COLO668 (cell line): Measurements from ENCODE around the gene PCDHGA10.
"Not testable (repeated sequence)": the region's sequence is repeated elsewhere in the genome, so short reads cannot be mapped to it uniquely, and the experiment has no call there.

Experiments used
- DNase-seq: peaks from one replicate; lab custom pipeline; 2025; ENCODE audit not compliant: unreplicated experiment; lab: John Stamatoyannopoulos, UW

The PCDHGA10 gene

DNA sequence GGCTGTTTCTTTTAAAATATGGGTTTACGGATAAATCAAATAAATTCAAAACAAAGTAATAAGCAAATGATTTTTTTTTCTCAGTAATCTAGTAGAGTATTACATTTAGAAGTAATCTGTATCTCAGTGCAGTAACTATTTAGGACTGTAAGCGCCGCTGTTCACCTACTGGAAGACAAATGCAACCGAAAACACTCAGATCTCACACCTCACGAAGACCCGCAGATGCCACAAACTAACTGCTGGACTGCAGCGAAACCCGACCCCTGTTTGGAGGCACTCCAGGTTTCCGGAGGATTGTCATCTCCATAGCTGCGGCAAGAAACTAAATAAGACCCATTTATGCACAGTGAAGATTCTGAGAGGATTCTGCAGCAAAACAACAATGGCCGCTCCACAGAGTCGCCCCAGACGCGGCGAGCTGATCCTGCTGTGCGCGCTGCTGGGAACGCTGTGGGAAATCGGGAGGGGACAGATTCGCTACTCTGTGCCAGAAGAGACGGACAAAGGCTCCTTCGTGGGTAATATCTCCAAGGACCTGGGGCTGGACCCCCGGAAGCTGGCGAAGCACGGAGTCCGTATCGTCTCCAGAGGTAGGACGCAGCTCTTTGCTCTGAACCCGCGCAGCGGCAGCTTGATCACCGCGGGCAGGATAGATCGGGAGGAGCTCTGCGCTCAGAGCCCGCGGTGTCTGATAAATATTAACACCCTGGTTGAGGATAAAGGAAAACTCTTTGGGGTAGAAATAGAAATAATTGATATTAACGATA, 20.2 kb upstream of the PCDHGA10 start, which contains the start of gene PCDHGA8:
Gene PCDHGA8, plus strand, starts transcription at position 205 of the 770 bp plus-strand sequence. Its CDS starts 181 bp downstream, at position 386.
- no peak for DNase-seq

DNA sequence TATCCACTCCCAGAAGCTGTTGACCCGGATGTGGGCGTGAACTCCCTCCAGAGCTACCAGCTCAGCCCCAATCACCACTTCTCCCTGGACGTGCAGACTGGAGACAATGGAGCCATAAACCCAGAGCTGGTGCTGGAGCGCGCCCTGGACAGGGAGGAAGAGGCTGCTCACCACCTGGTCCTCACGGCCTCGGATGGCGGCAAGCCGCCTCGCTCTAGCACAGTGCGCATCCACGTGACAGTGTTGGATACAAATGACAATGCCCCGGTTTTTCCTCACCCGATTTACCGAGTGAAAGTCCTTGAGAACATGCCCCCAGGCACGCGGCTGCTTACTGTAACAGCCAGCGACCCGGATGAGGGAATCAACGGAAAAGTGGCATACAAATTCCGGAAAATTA, 19.5 kb upstream of the PCDHGA10 start:
- no peak for DNase-seq

DNA sequence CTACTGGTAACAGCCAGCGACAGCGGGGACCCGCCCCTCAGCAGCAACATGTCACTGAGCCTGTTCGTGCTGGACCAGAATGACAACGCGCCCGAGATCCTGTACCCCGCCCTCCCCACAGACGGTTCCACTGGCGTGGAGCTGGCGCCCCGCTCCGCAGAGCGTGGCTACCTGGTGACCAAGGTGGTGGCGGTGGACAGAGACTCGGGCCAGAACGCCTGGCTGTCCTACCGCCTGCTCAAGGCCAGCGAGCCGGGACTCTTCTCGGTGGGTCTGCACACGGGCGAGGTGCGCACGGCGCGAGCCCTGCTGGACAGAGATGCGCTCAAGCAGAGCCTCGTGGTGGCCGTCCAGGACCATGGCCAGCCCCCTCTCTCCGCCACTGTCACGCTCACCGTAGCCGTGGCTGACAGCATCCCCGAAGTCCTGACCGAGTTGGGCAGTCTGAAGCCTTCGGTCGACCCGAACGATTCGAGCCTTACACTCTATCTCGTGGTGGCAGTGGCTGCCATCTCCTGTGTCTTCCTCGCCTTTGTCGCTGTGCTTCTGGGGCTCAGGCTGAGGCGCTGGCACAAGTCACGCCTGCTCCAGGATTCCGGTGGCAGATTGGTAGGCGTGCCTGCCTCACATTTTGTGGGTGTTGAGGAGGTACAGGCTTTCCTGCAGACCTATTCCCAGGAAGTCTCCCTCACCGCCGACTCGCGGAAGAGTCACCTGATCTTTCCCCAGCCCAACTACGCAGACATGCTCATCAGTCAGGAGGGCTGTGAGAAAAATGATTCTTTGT, 18.2 kb upstream of the PCDHGA10 start:
- not testable (repeated sequence) for DNase-seq

DNA sequence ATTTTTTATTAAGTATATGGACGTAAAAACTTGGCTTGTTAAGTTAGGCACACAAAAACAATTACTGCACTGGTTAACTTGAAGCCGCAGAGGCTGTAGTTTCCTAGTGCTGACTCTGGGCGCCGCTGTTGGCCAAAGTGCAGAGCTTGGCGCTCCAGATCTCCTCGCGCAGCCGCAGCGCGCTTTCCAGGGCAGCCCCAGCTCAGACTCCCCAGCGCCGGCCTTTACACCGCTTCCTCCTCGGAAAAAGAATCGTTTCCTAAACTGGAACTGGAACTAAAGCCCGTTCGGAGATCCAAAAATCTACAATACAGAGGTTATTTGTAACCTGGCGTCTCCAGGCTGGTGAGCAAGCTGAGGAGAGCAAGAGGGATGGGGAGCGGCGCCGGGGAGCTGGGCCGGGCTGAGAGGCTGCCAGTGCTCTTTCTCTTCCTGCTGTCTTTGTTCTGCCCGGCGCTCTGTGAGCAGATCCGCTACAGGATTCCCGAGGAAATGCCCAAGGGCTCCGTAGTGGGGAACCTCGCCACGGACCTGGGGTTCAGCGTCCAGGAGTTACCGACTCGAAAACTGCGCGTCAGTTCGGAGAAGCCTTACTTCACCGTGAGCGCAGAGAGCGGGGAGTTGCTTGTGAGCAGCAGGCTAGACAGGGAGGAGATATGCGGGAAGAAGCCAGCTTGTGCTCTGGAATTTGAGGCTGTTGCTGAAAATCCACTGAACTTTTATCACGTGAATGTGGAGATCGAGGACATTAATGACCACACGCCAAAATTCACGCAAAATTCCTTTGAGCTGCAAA, 14.8 kb upstream of the PCDHGA10 start, which contains the start of gene PCDHGB5:
Gene PCDHGB5, plus strand, starts transcription at position 192 of the 796 bp plus-strand sequence. Its CDS starts 181 bp downstream, at position 373.
- DNase-seq: not testable (repeated sequence)

DNA sequence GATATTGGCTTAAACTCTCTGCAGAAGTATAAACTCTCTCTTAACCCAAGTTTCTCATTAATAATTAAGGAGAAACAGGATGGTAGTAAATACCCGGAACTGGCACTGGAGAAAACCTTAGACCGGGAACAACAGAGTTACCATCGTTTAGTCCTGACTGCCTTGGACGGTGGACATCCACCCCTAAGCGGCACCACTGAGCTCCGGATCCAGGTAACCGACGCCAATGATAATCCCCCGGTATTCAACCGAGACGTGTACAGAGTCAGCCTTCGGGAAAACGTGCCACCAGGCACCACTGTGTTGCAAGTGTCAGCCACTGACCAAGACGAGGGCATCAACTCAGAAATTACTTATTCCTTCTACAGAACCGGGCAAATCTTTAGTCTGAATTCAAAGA, 14.2 kb upstream of the PCDHGA10 start:
- DNase-seq: no peak

DNA sequence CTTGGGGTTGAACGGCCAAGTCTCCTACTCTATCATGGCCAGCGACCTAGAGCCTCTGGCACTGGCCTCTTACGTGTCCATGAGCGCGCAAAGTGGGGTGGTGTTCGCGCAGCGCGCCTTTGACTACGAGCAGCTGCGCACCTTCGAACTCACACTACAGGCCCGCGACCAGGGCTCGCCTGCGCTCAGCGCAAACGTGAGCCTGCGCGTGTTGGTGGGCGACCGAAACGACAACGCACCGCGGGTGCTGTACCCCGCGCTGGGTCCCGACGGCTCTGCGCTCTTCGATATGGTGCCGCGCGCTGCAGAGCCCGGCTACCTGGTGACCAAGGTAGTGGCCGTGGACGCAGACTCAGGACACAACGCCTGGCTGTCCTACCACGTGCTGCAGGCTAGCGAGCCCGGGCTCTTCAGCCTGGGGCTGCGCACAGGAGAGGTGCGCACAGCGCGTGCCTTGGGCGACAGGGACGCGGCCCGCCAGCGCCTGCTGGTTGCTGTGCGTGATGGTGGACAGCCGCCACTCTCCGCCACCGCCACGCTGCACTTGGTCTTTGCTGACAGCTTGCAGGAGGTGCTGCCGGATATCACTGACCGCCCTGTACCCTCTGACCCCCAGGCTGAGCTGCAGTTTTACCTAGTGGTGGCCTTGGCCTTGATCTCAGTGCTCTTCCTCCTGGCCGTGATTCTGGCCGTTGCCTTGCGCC, 13.1 kb upstream of the PCDHGA10 start:
- no peak for DNase-seq

DNA sequence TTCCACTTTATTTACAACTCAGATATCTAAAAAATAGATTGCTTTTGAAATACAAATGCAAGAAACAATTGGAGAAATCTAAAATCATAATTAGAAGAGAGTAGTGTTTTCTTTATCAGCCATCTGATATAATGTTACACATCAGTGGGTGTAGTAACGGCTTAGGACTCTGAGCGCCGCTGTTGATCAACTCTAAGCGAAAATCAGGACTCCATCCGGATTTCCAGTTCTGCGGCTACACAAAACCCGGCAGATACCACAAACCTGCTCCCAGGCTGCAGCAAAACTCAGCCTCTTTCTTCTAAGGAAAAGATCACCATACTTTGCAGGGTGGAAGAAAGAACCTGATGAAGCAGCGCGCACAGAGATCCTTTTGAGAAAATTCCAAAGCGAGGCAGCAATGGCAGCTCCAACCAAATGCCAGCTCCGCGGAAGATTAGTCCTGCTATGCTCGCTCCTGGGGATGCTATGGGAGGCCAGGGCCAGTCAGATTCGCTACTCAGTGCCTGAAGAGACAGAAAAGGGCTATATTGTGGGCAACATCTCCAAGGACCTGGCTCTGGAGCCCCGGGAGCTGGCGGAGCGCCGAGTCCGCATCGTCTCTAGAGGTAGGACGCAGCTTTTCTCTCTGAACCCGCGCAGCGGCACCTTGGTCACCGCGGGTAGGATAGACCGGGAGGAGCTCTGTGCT, 10.1 kb upstream of the PCDHGA10 start, which contains the start of gene PCDHGA9:
Gene PCDHGA9, plus strand, starts transcription at position 226 of the 691 bp plus-strand sequence. Its CDS starts 175 bp downstream, at position 401.
- no peak for DNase-seq

DNA sequence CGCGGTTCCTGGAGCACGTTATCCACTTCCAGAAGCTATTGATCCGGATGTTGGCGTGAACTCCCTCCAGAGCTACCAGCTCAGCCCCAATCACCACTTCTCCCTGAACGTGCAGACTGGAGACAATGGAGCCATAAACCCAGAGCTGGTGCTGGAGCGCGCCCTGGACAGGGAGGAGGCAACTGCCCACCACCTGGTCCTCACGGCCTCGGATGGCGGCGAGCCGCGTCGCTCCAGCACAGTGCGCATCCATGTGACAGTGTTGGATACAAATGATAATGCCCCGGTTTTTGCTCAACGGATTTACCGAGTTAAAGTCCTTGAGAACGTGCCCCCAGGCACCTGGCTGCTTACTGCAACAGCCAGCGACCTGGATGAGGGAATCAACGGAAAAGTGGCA, 9.4 kb upstream of the PCDHGA10 start:
- no peak for DNase-seq

DNA sequence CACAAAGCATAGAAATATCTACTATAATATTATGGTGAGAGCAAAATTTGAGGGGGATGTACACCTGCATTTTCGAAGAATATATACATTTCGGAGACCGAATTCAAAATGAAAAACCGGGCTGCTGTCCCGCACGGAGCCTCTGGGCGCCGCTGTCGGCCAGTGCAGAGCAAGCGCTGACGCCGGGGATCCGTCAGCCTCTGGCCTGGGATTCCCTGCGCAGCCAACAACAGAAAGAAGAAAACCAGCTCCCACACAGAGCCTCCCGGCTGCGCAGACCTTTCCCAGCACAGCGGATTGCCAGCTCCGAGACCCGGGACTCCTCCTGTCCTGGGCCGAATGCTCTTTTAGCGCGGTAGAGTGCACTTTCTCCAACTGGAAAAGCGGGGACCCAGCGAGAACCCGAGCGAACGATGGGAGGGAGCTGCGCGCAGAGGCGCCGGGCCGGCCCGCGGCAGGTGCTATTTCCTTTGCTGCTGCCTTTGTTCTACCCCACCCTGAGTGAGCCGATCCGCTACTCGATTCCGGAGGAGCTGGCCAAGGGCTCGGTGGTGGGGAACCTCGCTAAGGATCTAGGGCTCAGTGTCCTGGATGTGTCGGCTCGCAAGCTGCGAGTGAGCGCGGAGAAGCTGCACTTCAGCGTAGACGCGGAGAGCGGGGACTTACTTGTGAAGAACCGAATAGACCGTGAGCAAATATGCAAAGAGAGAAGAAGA, 4.8 kb upstream of the PCDHGA10 start, which contains the start of gene PCDHGB6:
Gene PCDHGB6, plus strand, starts transcription at position 232 of the 716 bp plus-strand sequence. Its CDS starts 182 bp downstream, at position 414.
- DNase-seq: not testable (repeated sequence)

DNA sequence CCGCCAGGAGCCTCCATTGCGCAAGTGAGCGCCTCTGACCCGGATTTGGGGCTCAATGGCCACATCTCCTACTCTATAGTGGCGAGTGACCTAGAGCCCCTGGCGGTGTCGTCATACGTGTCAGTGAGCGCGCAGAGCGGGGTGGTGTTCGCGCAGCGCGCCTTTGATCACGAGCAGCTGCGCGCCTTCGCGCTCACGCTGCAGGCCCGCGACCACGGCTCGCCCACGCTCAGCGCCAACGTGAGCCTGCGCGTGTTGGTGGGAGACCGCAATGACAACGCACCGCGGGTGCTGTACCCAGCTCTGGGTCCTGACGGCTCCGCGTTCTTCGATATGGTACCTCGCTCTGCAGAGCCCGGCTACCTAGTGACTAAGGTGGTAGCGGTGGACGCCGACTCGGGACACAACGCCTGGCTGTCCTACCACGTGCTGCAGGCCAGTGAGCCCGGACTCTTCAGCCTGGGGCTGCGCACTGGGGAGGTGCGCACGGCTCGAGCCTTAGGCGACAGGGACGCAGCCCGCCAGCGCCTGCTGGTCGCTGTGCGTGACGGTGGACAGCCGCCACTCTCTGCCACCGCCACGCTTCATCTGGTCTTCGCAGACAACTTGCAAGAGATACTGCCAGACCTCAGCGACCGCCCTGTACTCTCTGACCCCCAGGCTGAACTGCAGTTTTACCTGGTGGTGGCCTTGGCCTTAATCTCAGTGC, 3.0 kb upstream of the PCDHGA10 start:
- DNase-seq: no peak

DNA sequence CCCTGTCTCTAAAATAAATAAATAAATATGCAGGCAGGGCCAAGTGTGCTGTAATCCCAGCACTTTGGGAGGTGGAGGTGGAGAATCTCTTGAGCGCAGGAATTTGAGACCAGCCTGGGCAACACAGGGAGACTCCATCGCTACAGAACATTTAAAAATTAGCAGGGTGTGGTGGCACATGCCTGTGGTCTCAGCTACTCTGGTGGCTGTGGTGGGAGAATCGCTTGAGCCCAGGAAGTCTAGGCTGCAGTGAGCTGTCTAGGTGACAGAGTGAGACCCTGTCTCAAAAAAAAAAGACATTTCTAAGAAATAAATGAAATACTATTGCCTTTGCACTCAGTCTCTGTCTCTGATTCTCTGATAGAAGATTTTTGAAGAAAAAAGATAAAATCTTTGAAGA, 1.2 kb upstream of the PCDHGA10 start:
- DNase-seq: no peak

DNA sequence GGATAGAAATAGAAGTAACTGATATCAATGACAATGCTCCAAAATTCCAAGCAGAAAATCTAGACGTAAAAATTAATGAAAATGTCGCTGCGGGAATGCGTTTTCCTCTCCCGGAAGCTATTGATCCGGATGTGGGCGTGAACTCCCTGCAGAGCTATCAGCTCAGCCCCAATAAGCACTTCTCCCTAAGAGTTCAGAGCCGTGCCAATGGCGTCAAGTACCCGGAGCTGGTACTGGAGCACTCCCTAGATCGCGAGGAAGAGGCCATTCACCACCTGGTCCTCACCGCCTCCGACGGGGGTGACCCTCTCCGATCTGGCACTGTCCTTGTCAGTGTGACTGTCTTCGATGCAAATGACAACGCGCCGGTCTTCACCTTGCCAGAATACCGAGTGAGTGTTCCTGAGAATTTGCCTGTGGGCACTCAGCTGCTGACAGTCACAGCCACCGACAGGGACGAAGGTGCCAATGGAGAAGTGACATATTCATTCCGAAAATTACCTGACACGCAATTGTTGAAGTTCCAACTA, 818 bp downstream of the PCDHGA10 start:
- peak; percentile 29 for DNase-seq

DNA sequence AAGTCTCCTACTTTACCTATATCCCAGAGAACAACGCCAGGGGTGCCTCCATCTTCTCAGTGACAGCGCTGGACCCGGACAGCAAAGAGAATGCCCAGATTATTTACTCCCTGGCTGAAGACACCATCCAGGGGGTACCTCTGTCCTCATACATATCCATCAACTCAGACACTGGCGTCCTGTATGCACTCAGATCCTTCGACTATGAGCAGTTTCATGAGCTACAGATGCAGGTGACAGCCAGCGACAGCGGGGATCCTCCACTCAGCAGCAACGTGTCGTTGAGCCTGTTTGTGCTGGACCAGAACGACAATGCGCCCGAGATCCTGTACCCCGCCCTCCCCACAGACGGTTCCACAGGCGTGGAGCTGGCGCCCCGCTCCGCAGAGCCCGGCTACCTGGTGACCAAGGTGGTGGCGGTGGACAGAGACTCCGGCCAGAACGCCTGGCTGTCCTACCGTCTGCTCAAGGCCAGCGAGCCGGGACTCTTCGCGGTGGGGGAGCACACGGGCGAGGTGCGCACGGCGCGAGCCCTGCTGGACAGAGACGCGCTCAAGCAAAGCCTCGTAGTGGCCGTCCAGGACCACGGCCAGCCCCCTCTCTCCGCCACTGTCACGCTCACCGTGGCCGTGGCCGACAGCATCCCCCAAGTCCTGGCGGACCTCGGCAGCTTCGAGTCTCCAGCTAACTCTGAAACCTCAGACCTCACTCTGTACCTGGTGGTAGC, 1.9 kb downstream of the PCDHGA10 start:
- not testable (repeated sequence) for DNase-seq

DNA sequence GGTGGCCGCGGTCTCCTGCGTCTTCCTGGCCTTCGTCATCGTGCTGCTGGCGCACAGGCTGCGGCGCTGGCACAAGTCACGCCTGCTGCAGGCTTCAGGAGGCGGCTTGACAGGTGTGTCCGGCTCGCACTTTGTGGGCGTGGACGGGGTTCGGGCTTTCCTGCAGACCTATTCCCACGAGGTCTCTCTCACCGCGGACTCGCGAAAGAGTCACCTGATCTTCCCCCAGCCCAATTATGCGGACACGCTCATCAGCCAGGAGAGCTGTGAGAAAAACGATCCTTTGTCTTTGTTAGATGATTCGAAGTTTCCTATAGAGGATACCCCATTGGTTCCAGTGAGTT, 2.5 kb downstream of the PCDHGA10 start:
- not testable (repeated sequence) for DNase-seq

DNA sequence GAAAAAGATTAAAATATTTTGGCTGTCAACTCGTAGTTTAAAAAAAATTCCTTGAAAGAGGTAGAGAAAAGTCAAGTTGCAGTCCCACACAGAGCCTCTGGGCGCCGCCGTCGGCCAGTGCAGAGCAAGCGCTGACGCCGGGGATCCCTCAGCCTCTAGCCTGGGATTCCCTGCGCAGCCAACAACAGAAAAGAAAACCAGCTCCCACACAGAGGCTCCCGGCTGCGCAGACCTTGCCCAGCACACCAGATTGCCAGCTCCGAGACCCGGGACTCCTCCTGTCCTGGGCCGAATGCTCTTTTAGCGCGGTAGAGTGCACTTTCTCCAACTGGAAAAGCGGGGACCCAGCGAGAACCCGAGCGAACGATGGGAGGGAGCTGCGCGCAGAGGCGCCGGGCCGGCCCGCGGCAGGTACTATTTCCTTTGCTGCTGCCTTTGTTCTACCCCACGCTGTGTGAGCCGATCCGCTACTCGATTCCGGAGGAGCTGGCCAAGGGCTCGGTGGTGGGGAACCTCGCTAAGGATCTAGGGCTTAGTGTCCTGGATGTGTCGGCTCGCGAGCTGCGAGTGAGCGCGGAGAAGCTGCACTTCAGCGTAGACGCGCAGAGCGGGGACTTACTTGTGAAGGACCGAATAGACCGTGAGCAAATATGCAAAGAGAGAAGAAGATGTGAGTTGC, 4.8 kb downstream of the PCDHGA10 start, which contains the start of gene PCDHGB7:
Gene PCDHGB7, plus strand, starts transcription at position 184 of the 679 bp plus-strand sequence. Its CDS starts 183 bp downstream, at position 367.
- DNase-seq: not testable (repeated sequence)

DNA sequence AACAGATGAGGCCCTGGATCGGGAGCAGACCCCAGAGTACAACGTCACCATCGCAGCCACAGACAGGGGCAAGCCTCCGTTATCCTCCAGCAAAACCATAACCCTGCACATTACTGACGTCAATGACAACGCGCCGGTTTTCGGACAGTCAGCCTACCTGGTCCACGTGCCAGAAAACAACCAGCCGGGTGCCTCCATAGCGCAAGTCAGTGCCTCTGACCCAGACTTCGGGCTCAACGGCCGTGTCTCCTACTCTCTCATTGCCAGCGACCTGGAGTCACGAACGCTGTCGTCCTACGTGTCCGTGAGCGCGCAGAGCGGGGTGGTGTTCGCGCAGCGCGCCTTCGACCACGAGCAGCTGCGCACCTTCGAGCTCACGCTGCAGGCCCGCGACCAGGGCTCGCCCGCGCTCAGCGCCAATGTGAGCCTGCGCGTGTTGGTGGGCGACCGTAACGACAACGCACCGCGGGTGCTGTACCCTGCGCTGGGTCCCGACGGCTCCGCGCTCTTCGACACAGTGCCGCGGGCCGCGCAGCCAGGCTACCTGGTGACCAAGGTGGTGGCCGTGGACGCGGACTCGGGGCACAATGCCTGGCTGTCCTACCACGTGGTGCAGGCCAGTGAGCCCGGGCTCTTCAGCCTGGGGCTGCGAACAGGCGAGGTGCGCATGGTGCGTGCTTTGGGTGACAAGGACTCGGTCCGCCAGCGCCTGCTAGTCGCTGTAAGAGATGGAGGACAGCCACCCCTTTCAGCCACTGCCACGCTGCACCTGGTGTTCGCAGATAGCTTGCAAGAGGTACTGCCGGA, 6.5 kb downstream of the PCDHGA10 start:
- DNase-seq: no peak
